GM08714 (cell line): ENCODE results near the gene ARID5A.

Experiments
- H3K4me3 ChIP-seq: fragments of 200-500 bp; sonication (Bioruptor generic); 2 replicates; pipeline ENCODE4 v1.5.1; 2014; ENCODE audit warnings: mild to moderate bottlenecking, low read length, inconsistent platforms
- ZNF274 ChIP-seq: IDR thresholded peaks from 2 replicates; pipeline ENCODE4 v1.6.1; 2012; ENCODE audit warnings: mild to moderate bottlenecking, low read depth, low read length

The ARID5A gene

GRCh38 chr2:96528006-96528699, 8.4 kb upstream of the ARID5A start:
- H3K4me3 ChIP-seq: peak overlapping the region; percentile 27; the same call in 1 of the 2 replicates
- TF ChIP-seq ZNF274: no peak

- no peak overlapping the region for H3K4me3 ChIP-seq
- no peak for TF ChIP-seq ZNF274
Measured at GRCh38 chr2:96528700-96529375, 7.7 kb upstream of the ARID5A start.

- no peak overlapping the region for H3K4me3 ChIP-seq
- no peak for TF ChIP-seq ZNF274
Measured at GRCh38 chr2:96529376-96530143, 7.0 kb upstream of the ARID5A start.

DNA sequence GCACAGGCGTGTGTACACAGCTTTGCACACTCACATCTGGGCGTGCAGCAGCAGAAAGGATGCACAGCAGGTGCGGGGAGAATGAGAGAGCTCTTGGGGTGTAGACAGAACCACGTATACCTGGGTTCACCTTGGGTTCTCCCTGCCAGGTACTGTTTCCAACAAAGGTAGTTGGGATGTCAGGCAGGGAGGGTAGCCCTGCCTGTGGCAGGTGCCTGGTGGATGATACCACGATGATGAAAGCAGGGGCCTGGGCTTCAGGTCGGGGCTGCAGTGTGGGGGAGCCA, 6.5 kb upstream of the ARID5A start:
- no peak overlapping the region for H3K4me3 ChIP-seq
- TF ChIP-seq ZNF274: no peak

DNA sequence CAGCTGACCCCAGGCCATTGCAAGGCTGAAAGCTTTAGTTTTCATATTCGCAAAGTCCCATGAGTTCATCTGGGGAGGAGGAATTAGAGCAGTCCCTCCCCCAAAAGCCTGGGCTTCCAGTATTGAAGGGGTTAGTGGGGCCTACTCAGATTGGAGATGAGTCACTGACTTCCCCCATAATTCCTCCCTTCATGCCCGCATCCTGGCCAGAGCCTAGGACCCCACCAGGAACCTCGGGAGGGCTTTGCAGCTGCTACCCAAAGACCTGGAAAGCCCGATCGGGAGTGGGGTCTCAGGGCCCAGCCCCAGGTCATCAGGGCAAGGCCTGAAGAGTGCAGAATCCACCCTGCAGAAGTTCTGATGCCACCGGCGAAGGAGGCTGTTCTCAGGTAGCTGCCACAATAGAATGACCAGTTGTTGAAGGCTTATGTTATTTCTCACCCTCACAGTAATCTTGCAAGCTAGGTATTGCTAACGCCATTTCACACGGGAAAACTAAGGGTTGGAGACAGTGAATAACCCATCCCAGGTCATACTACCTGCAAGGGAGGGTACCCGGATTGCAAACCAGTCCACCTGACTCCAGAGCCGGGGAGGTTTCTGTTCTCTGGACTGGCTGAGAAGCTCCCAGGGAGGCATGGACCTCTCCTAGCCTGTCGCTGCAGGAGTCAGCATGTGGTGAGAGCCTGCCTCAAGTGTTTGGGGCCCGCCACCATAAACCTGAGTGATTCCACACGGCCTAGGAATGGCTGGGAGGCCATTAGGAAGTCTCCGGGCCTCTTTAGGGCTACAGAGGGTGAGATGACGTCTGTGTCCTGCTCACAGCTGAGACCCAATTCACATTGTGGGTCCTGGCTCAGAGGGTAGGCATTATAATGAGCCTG, 5.8 kb upstream of the ARID5A start:
- TF ChIP-seq ZNF274: no peak
- no peak overlapping the region for H3K4me3 ChIP-seq

GRCh38 chr2:96531366-96531765, 5.2 kb upstream of the ARID5A start:
- H3K4me3 ChIP-seq: peak overlapping the region; percentile 33; the same call in 1 of the 2 replicates
- TF ChIP-seq ZNF274: no peak

DNA sequence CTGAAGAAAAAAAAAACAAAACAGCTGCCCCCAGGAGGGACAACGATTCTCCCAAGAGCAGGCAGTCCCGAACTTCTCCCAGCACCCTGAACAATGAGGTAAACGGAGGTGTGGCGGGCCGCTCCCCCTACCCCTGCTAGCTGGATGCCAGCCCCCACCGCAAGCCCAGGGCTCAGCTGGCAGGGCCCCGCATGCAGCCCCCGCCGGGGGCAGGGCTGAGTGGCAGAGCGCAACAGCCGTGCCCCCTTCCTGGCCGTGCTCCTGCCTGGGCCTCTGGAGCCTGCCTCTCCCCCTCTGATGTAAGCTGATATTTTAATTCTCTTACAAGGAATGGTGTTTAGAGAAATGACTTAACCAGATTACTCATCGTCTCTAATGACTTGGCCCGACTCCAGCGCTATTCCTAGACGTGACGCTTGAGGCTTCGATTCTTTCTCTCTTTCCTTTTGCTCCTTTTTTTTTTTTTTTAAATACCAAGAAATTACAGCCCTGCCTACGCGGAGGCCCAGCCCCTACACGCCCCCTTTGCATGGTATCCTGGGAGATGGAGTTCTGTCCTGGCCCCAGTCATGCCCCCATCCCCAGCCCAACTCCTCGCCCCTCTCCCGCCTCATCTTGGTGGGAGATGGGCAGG, 4.6 kb upstream of the ARID5A start:
- no peak for TF ChIP-seq ZNF274
- H3K4me3 ChIP-seq: peak overlapping the region; percentile 33; the same call in 1 of the 2 replicates

DNA sequence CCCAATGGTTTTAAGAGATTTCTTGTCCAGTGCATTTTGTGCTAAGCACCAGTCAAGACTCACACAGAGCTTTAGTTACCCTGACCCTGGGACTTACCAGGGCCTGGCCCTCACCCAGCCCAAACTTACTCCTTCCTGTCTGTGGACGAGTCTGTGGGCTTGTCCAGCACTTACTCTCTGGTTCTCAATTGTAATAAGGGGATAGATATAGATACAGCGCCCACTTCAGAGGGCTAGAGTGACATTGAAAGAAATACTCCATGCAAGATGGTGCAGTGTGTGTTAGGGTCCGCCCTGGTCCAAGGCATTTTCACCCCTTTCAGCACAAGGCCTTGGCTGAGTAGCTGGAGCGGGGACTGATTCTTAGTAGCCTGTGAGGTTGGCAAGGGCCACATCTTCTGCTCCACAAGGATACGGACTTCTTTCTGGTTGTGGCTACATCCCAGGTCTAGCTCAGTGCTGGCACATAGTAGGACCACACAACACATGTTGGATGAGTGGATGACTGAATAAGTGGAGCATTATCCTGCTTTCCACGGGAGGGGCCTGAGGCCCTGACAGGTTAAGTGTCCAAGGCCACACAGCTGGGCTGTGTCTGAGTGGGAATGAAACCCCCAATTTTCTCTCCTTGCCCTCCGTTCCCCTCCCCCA, 3.8 kb upstream of the ARID5A start:
- TF ChIP-seq ZNF274: no peak
- no peak overlapping the region for H3K4me3 ChIP-seq

- no peak for TF ChIP-seq ZNF274
- H3K4me3 ChIP-seq: no peak overlapping the region
Measured at GRCh38 chr2:96533292-96534073, 3.1 kb upstream of the ARID5A start.

DNA sequence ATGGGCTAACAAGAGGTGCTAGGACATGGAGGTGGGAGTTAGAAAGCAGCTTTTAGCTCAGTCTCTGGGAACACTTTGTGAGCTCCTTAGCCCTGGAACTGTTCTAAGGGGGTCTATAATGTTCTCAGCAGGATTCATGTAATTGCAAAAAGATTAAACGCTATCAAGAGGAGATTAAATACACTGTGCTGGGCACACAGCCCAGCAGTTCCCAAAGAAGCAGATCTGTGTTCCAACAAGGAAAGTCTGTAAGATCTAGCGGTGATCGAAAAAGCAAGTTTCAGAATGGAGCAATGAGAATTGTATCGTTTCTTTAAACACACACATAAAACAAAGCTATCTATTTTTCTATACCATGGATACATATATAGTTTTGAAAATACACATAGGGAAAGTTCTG, 2.4 kb upstream of the ARID5A start:
- no peak overlapping the region for H3K4me3 ChIP-seq
- no peak for TF ChIP-seq ZNF274

GRCh38 chr2:96534701-96535181, 1.8 kb upstream of the ARID5A start:
- H3K4me3 ChIP-seq: no peak overlapping the region
- no peak for TF ChIP-seq ZNF274

- no peak for TF ChIP-seq ZNF274
- H3K4me3 ChIP-seq: no peak overlapping the region
Measured at GRCh38 chr2:96535331-96535730, 1.2 kb upstream of the ARID5A start.

GRCh38 chr2:96537066-96537733, 648 bp downstream of the ARID5A start:
- TF ChIP-seq ZNF274: no peak
- peak overlapping the region; percentile 67 for H3K4me3 ChIP-seq
